GM12878 (cell line): ENCODE measurements around the gene NUDT3. TPM values are rescaled to one million over a fixed set of nuclear protein-coding genes. Genes with fewer than 3 reads are reported as not detected.
"Not testable (repeated sequence)": the region's sequence is repeated elsewhere in the genome, so short reads cannot be mapped to it uniquely, and the experiment has no call there.

ENCODE experiments used
- ATAC-seq: fragments of 200-7000 bp; cut with Tn5 transposase; 3 replicates; pipeline ENCODE4 v1.9.1; 2020; ENCODE audit warnings: mild to moderate bottlenecking, moderate library complexity
- BruUV-seq: library from RNA; stranded (reverse); fragments of 400-500 nt; replicated peaks from 2 replicates; lab custom pipeline; 2021; lab: Mats Ljungman, UMichigan
- CTCF ChIA-PET: fragments of 300-600 bp; sonication (Branson Sonifier 250); formaldehyde crosslinking; extraction: SDS; loops from one replicate; lab custom pipeline; 2021; ENCODE audit warnings: inconsistent platforms; lab: Yijun Ruan, JAX
- POLR2A ChIA-PET: fragments of 350-600 bp; formaldehyde crosslinking; extraction: SDS; loops from one replicate; lab custom pipeline; 2021; ENCODE audit warnings: inconsistent platforms; lab: Charles Lee
- RAD21 ChIA-PET: fragments of 300-600 bp; sonication (Branson Sonifier 250); formaldehyde crosslinking; loops from one replicate; lab custom pipeline; 2023; ENCODE audit warnings: antibody characterized with exemption; ENCODE audit not compliant: unreplicated experiment; lab: Charles Lee
- SMC1A ChIA-PET: fragments of 300-600 bp; sonication (Branson Sonifier 250); formaldehyde crosslinking; loops from one replicate; lab custom pipeline; 2023; ENCODE audit not compliant: unreplicated experiment, uncharacterized antibody; lab: Charles Lee
- DNase-seq: peaks from one replicate; pipeline ENCODE4 v3.0.0-alpha.2; 2011; ENCODE audit warnings: low read depth, low spot score
- FAIRE-seq: peaks from 3 replicates; lab custom pipeline; 2011; peaks lifted over from hg19 to GRCh38; lab: Jason Lieb, UNC
- H2AFZ ChIP-seq: 2 replicates; pipeline ENCODE4 v1.6.0; 2011; ENCODE audit warnings: low read depth, low read length, control low read depth; ENCODE audit not compliant: control insufficient read depth
- H3K27ac ChIP-seq: 2 replicates; pipeline ENCODE4 v1.5.1; 2011; ENCODE audit warnings: control low read depth; ENCODE audit not compliant: control insufficient read depth, insufficient read depth
- H3K27me3 ChIP-seq, 2 experiments: replicated peaks in 1 of 2; 2 replicates each; pipeline versions ENCODE4 v1.6.0 to v1.6.1; 2011; ENCODE audit warnings: low read length in 1 of 2; ENCODE audit not compliant: control insufficient read depth in 2 of 2, insufficient read depth in 2 of 2
- H3K36me3 ChIP-seq, 2 experiments: 2 replicates each; pipeline ENCODE4 v1.5.1; 2011; ENCODE audit warnings: low read length in 1 of 2; ENCODE audit not compliant: control insufficient read depth in 2 of 2, insufficient read depth in 2 of 2
- H3K4me1 ChIP-seq: 2 replicates; pipeline ENCODE4 v1.6.1; 2011; ENCODE audit warnings: mild to moderate bottlenecking, low read length, moderate library complexity, mixed read lengths; ENCODE audit not compliant: control insufficient read depth, insufficient read depth
- H3K4me2 ChIP-seq: 2 replicates; pipeline ENCODE4 v1.6.0; 2011; ENCODE audit warnings: control low read depth; ENCODE audit not compliant: control insufficient read depth, insufficient read depth
- H3K4me3 ChIP-seq: fragments of 200-600 bp; sonication (generic); 2 replicates; pipeline ENCODE4 v1.5.1; 2016
- H3K79me2 ChIP-seq: 2 replicates; pipeline ENCODE4 v1.6.0; 2011; ENCODE audit warnings: low read length; ENCODE audit not compliant: control insufficient read depth, insufficient read depth
- H3K9ac ChIP-seq: 2 replicates; pipeline ENCODE4 v1.8.0; 2011; ENCODE audit warnings: low read length, control low read depth, mixed read lengths; ENCODE audit not compliant: control insufficient read depth, insufficient read depth
- H3K9me3 ChIP-seq: replicated peaks from 3 replicates; pipeline ENCODE4 v1.5.1; 2011; ENCODE audit warnings: mild to moderate bottlenecking, low read length; ENCODE audit not compliant: control insufficient read depth, insufficient read depth
- H4K20me1 ChIP-seq: 2 replicates; pipeline ENCODE4 v1.6.0; 2011; ENCODE audit not compliant: control insufficient read depth, insufficient read depth
- DPF2 ChIP-seq: fragments of 450-650 bp; IDR thresholded peaks from 2 replicates; pipeline ENCODE4 v1.6.1; 2017; ENCODE audit warnings: mild to moderate bottlenecking
- SMAD5 ChIP-seq: IDR thresholded peaks from 2 replicates; pipeline ENCODE4 v1.6.1; 2016; ENCODE audit warnings: antibody characterized with exemption, low read depth
- TBL1XR1 ChIP-seq: IDR thresholded peaks from 2 replicates; pipeline ENCODE4 v1.6.1; 2012; ENCODE audit warnings: low read depth, low read length, improper control_type of control experiment
- WGBS: methylation state at CpG from one replicate; pipeline ENCODE4 v1.1.6; 2016; ENCODE audit warnings: low lambda C conversion rate; ENCODE audit not compliant: insufficient replicate concordance, insufficient coverage; ENCODE audit errors: missing lambda C conversion rate; 5-methylcytosine and 5-hydroxymethylcytosine counted together
- in situ Hi-C: fragments of 300-500 bp; cut with MboI; formaldehyde crosslinking; loops from 9 replicates; pipeline ENCODE4 v1.14.3; 2018; ENCODE audit warnings: mixed read lengths
- intact Hi-C: fragments of 100-400 bp; cut with micrococcal nuclease; formaldehyde crosslinking; loops from one replicate; pipeline ENCODE4 v1.14.2; 2022; ENCODE audit not compliant: unreplicated experiment
- polyA plus RNA-seq, 11 experiments: library from polyadenylated mRNA; depleted of rRNA in 4 of 11; unstranded in 6 of 11; stranded (reverse) in 5 of 11; fragments of >200 nt; fragmentation: Nextera tagmentation in 4 of 11; fragmentation: Illumina TruSeq in 1 of 11; extraction: Ambion mirVana in 4 of 11; extraction: Trizol in 1 of 11; gene quantifications; 1 replicate in 1 of 11; 2 replicates in 10 of 11; pipeline versions ENCODE4 v1.2.1 to v1.2.3, GENCODE V29; 2011 to 2016; ENCODE audit warnings: inconsistent platforms in 2 of 11, missing spikeins in 2 of 11, low read depth in 1 of 11
- total RNA-seq, 4 experiments: library from RNA; depleted of rRNA in 3 of 4; stranded (reverse); fragments of >200 nt in 3 of 4; fragmentation: Illumina TruSeq in 1 of 4; extraction: Trizol in 1 of 4; gene quantifications; 2 replicates each; pipeline versions ENCODE4 v1.2.1 to v1.2.3, GENCODE V29; 2013 to 2021
- TF ChIP-seq, protein P1 (sequence below): fragments of 450-650 bp; IDR thresholded peaks from 2 replicates; pipeline ENCODE4 v1.6.1; 2017; ENCODE audit warnings: mild to moderate bottlenecking, moderate library complexity

The NUDT3 gene
- total and polyA plus RNA-seq, 10 of the 15 experiments (the other 5 are each of a cell fraction or from before 2014, with no cell fraction given) = 2.4 to 32.3 (median 25.5) TPM

DNA sequence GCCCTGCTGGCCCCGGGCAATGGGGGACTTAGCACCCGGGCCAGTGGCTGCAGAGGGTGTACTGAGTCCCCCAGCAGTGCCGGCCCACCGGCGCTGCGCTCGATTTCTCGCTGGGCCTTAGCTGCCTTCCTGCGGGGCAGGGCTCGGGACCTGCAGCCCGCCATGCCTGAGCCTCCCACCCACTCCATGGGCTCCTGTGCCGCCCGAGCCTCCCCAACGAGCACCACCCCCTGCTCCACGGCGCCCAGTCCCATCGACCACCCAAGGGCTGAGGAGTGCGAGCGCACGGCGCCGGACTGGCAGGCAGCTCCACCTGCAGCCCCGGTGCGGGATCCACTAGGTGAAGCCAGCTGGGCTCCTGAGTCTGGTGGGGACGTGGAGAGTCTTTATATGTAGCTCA lies 123.3 kb downstream of the NUDT3 start:
- H4K20me1 ChIP-seq, SMC1A ChIA-PET, H3K9me3 ChIP-seq, H3K4me2 ChIP-seq, intact Hi-C loops, ATAC-seq, H3K27ac ChIP-seq, H3K9ac ChIP-seq, POLR2A ChIA-PET, H3K36me3 ChIP-seq, DNase-seq, H3K27me3 ChIP-seq, H3K4me3 ChIP-seq, H3K79me2 ChIP-seq, BruUV-seq, RAD21 ChIA-PET, H2AFZ ChIP-seq, in situ Hi-C loops, FAIRE-seq: not testable (repeated sequence)
- 81% methylated on average over 17 of the region's 25 CpGs for WGBS
- CTCF ChIA-PET = interaction anchor here (1.1 kb wide), 1 partner anchor 146 kb away, joined by 4 read pairs; no protein-coding TSS in a partner anchor
- peaks cover 13% of the 10 kb centered on the region for H3K4me1 ChIP-seq

GRCh38 chr6:34267746-34268145 lies 124.7 kb downstream of the NUDT3 start:
- in situ Hi-C loops = no loop called here
- ChIA-PET RAD21 (no interaction called here), CTCF (no interaction called here)

DNA sequence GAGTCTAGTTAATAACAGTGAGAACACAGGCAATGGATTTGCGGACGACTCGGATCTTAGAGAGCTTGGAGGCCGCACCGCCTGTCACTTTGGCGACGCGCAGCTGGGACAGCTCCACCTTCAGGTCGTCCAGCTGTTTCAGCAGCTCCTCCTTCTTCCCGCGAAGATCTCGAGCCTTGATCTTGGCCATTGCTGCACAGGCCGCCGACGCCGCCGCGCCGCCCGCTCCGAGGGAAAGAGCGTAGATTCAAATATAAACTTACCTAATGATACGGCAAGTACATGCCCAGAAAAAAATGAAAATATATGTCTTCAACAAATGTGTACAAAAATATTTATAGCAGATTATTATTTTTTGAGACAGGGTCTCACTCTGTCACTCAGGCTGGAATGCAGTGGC lies 129.0 kb downstream of the NUDT3 start:
- H3K79me2 ChIP-seq, SMC1A ChIA-PET, FAIRE-seq, H3K4me2 ChIP-seq, H3K9me3 ChIP-seq, H4K20me1 ChIP-seq, CTCF ChIA-PET, H3K9ac ChIP-seq, POLR2A ChIA-PET, H3K36me3 ChIP-seq, RAD21 ChIA-PET, BruUV-seq, ATAC-seq, H3K4me3 ChIP-seq, H2AFZ ChIP-seq, H3K27ac ChIP-seq, H3K4me1 ChIP-seq, H3K27me3 ChIP-seq, in situ Hi-C loops, intact Hi-C loops, DNase-seq: not testable (repeated sequence)
- WGBS = 94% methylated on average over 23 of the region's 23 CpGs

More at GRCh38 chr6:34267746-34268145, 124.7 kb downstream of the NUDT3 start:
- ChIA-PET POLR2A (interaction anchor here (0.6 kb wide), 1 partner anchor 120 kb away, joined by 5 read pairs; no protein-coding TSS in a partner anchor), SMC1A (no interaction called here)
- intact Hi-C loops = no loop called here
- Histone ChIP-seq H3K4me3 (no peak overlapping the region), H3K79me2 (no peaks in the 10 kb centered on the region), H3K9ac (no peak overlapping the region), H3K27me3 (no peaks in the 10 kb centered on the region), H3K4me2 (no peak overlapping the region), H4K20me1 (no peaks in the 10 kb centered on the region), H2AFZ (no peak overlapping the region), H3K9me3 (no peaks in the 10 kb centered on the region; the same call in 2 of the 3 replicates), H3K4me1 (peaks cover 6% of the 10 kb centered on the region; the same call in 1 of the 2 replicates), H3K27ac (no peak overlapping the region), H3K36me3 (no peaks in the 10 kb centered on the region)
- DNase-seq (no peak), ATAC-seq (no peak), FAIRE-seq (no peak)
- TF ChIP-seq, protein P1, sequence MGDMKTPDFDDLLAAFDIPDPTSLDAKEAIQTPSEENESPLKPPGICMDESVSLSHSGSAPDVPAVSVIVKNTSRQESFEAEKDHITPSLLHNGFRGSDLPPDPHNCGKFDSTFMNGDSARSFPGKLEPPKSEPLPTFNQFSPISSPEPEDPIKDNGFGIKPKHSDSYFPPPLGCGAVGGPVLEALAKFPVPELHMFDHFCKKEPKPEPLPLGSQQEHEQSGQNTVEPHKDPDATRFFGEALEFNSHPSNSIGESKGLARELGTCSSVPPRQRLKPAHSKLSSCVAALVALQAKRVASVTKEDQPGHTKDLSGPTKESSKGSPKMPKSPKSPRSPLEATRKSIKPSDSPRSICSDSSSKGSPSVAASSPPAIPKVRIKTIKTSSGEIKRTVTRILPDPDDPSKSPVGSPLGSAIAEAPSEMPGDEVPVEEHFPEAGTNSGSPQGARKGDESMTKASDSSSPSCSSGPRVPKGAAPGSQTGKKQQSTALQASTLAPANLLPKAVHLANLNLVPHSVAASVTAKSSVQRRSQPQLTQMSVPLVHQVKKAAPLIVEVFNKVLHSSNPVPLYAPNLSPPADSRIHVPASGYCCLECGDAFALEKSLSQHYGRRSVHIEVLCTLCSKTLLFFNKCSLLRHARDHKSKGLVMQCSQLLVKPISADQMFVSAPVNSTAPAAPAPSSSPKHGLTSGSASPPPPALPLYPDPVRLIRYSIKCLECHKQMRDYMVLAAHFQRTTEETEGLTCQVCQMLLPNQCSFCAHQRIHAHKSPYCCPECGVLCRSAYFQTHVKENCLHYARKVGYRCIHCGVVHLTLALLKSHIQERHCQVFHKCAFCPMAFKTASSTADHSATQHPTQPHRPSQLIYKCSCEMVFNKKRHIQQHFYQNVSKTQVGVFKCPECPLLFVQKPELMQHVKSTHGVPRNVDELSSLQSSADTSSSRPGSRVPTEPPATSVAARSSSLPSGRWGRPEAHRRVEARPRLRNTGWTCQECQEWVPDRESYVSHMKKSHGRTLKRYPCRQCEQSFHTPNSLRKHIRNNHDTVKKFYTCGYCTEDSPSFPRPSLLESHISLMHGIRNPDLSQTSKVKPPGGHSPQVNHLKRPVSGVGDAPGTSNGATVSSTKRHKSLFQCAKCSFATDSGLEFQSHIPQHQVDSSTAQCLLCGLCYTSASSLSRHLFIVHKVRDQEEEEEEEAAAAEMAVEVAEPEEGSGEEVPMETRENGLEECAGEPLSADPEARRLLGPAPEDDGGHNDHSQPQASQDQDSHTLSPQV = no peak
- no peak for TF ChIP-seq SMAD5
- no peak for TF ChIP-seq DPF2
- TF ChIP-seq TBL1XR1 = no peak
- WGBS = 73% methylated on average over 2 of the region's 2 CpGs
- no TSS peak for BruUV-seq
